OCI-LY7 (cell line): ENCODE results near the gene ZNF764. TPM values are rescaled to one million over a fixed set of nuclear protein-coding genes. Genes with fewer than 3 reads are reported as not detected.

Experiments
- BruUV-seq: library from RNA; stranded (reverse); fragments of 400-500 nt; replicated peaks from 2 replicates; lab custom pipeline; 2021; lab: Mats Ljungman, UMichigan
- CTCF ChIA-PET: fragments of 300-600 bp; sonication (Branson Sonifier 250); formaldehyde crosslinking; loops from one replicate; lab custom pipeline; 2022; ENCODE audit warnings: antibody characterized with exemption; ENCODE audit not compliant: unreplicated experiment; lab: Charles Lee
- POLR2A ChIA-PET: fragments of 300-600 bp; sonication (Branson Sonifier 250); formaldehyde crosslinking; loops from one replicate; lab custom pipeline; 2022; ENCODE audit warnings: antibody characterized with exemption; lab: Charles Lee
- DNase-seq: peaks from one replicate; pipeline ENCODE4 v3.0.0-alpha.2; 2015; ENCODE audit warnings: low spot score
- H2AFZ ChIP-seq: fragments of 200-600 bp; sonication (generic), shearing (Covaris generic); 2 replicates; pipeline ENCODE4 v1.6.1; 2014; ENCODE audit warnings: mild to moderate bottlenecking, antibody characterized with exemption, low read length, moderate library complexity
- H3K27ac ChIP-seq: fragments of 200-600 bp; sonication (generic); 2 replicates; pipeline ENCODE4 v1.5.1; 2014; ENCODE audit warnings: mixed run types, low read depth, mild to moderate bottlenecking, moderate library complexity, low read length, inconsistent platforms; ENCODE audit not compliant: poor library complexity, severe bottlenecking
- H3K36me3 ChIP-seq: fragments of 200-600 bp; sonication (generic); 2 replicates; pipeline ENCODE4 v1.6.1; 2014; ENCODE audit warnings: mild to moderate bottlenecking, antibody characterized with exemption, low read length, moderate library complexity, mixed read lengths; ENCODE audit not compliant: insufficient read depth
- H3K4me1 ChIP-seq: fragments of 200-600 bp; sonication (generic); 2 replicates; pipeline ENCODE4 v1.5.1; 2014; ENCODE audit warnings: mild to moderate bottlenecking, low read length; ENCODE audit not compliant: insufficient read depth, poor library complexity, severe bottlenecking
- H3K4me2 ChIP-seq: fragments of 200-600 bp; sonication (generic); 2 replicates; pipeline ENCODE4 v1.6.1; 2014; ENCODE audit warnings: mild to moderate bottlenecking, low read length
- H3K4me3 ChIP-seq: fragments of 200-600 bp; sonication (generic); 2 replicates; pipeline ENCODE4 v1.5.1; 2014; ENCODE audit warnings: mild to moderate bottlenecking, low read depth, low read length; ENCODE audit not compliant: poor library complexity, severe bottlenecking
- H3K79me2 ChIP-seq: fragments of 200-600 bp; sonication (generic); 2 replicates; pipeline ENCODE4 v1.6.1; 2016; ENCODE audit warnings: low read depth, mild to moderate bottlenecking, low read length, moderate library complexity, mixed read lengths; ENCODE audit not compliant: insufficient read depth
- H3K9me2 ChIP-seq: fragments of 200-600 bp; sonication (generic); 2 replicates; pipeline ENCODE4 v1.6.1; 2016; ENCODE audit warnings: mild to moderate bottlenecking, low read length, mixed read lengths; ENCODE audit not compliant: insufficient read depth
- H3K9me3 ChIP-seq: fragments of 200-600 bp; sonication (generic); 2 replicates; pipeline ENCODE4 v1.6.1; 2014; ENCODE audit warnings: mild to moderate bottlenecking, mixed run types, low read length, mixed read lengths
- H4K20me1 ChIP-seq: fragments of 200-600 bp; sonication (generic); 2 replicates; pipeline ENCODE4 v1.6.1; 2014; ENCODE audit warnings: mild to moderate bottlenecking, antibody characterized with exemption, low read length, moderate library complexity, mixed read lengths; ENCODE audit not compliant: insufficient read depth
- CTCF ChIP-seq: fragments of 200-600 bp; sonication (generic); conservative IDR thresholded peaks from 2 replicates; pipeline ENCODE4 v1.5.1; 2014; ENCODE audit warnings: mild to moderate bottlenecking, antibody characterized with exemption, low read length, moderate library complexity, mixed read lengths
- EZH2phosphoT487 ChIP-seq: fragments of 200-600 bp; sonication (generic); IDR thresholded peaks from 2 replicates; pipeline ENCODE4 v1.6.1; 2018; ENCODE audit warnings: low read depth, borderline replicate concordance, mild to moderate bottlenecking, mixed run types, antibody characterized with exemption, low read length, moderate library complexity, mixed read lengths
- intact Hi-C: fragments of 100-400 bp; cut with micrococcal nuclease; formaldehyde crosslinking; loops from one replicate; pipeline ENCODE4 v1.10.0; 2022; ENCODE audit not compliant: unreplicated experiment
- total RNA-seq, 2 experiments: library from RNA; depleted of rRNA in 1 of 2; stranded (reverse); fragments of >200 nt in 1 of 2; shearing (Covaris generic) in 1 of 2; gene quantifications; 2 replicates each; pipeline ENCODE4 v1.2.3, GENCODE V29; 2014 to 2022

ZNF764 gene
- total RNA-seq, 2 experiments from 2014 or later: 12.8 to 14.6 TPM

- no peak overlapping the region for H3K4me3 ChIP-seq
- CTCF ChIA-PET: no interaction called here
- H3K4me2 ChIP-seq: no peak overlapping the region
- no TSS peak for BruUV-seq
- no peaks in the 10 kb centered on the region for H4K20me1 ChIP-seq
- TF ChIP-seq CTCF (no peak), EZH2phosphoT487 (no peak)
- no peak overlapping the region for H2AFZ ChIP-seq
- no peak overlapping the region for H3K27ac ChIP-seq
- 0 out of 2 replicates have a peak, but pooled peaks cover 3% of the 10 kb centered on the region for H3K9me3 ChIP-seq
- H3K36me3 ChIP-seq: peaks cover 66% of the 10 kb centered on the region
- peaks cover 4% of the 10 kb centered on the region for H3K4me1 ChIP-seq
- no peaks in the 10 kb centered on the region for H3K9me2 ChIP-seq
- POLR2A ChIA-PET: interaction anchor here (0.9 to 1.7 kb wide), 4 partner anchors 9 to 69 kb away, joined by 3 to 6 read pairs (median 4); partner anchors contain the start of genes PRR14 and ZNF747
- peaks cover 7% of the 10 kb centered on the region; the same call in 1 of the 2 replicates for H3K79me2 ChIP-seq
- intact Hi-C loops: no loop called here
- DNase-seq: no peak
These were observed 45.8 kb upstream of the ZNF764 start for GRCh38 chr16:30603945-30604315.

- CTCF ChIA-PET: no interaction called here
- no peak for DNase-seq
- BruUV-seq: TSS peak; percentile 58
- POLR2A ChIA-PET: interaction anchor here (0.5 to 1.7 kb wide), 6 partner anchors 10 to 28 kb away, joined by 3 to 5 read pairs (median 3); no protein-coding TSS in a partner anchor
- Histone ChIP-seq H3K4me1 (peaks cover 4% of the 10 kb centered on the region), H4K20me1 (no peaks in the 10 kb centered on the region), H3K4me2 (no peak overlapping the region), H3K9me2 (no peaks in the 10 kb centered on the region), H3K36me3 (peaks cover 55% of the 10 kb centered on the region), H3K9me3 (0 out of 2 replicates have a peak, but pooled peaks cover 3% of the 10 kb centered on the region), H3K4me3 (no peak overlapping the region), H3K79me2 (no peaks in the 10 kb centered on the region), H2AFZ (no peak overlapping the region), H3K27ac (no peak overlapping the region)
- TF ChIP-seq EZH2phosphoT487: no peak
- TF ChIP-seq CTCF: no peak
- intact Hi-C loops: no loop called here
These were observed 44.6 kb upstream of the ZNF764 start for GRCh38 chr16:30602616-30603277.

GRCh38 chr16:30601966-30602365 is 43.8 kb upstream of the ZNF764 start:
- Histone ChIP-seq H3K36me3 (peaks cover 50% of the 10 kb centered on the region), H3K9me3 (0 out of 2 replicates have a peak, but pooled peaks cover 3% of the 10 kb centered on the region), H3K27ac (no peak overlapping the region), H3K4me1 (peaks cover 4% of the 10 kb centered on the region), H3K4me3 (no peak overlapping the region), H3K9me2 (no peaks in the 10 kb centered on the region), H2AFZ (no peak overlapping the region), H4K20me1 (no peaks in the 10 kb centered on the region), H3K4me2 (no peak overlapping the region), H3K79me2 (no peaks in the 10 kb centered on the region)
- no peak for TF ChIP-seq CTCF
- no peak for TF ChIP-seq EZH2phosphoT487
- intact Hi-C loops: no loop called here
- no peak for DNase-seq
- BruUV-seq: no TSS peak
- POLR2A ChIA-PET: interaction anchor here (0.6 to 1.1 kb wide), 2 partner anchors 13 to 18 kb away, joined by 3 read pairs; no protein-coding TSS in a partner anchor
- CTCF ChIA-PET: no interaction called here
